Uterus (tissue), 2 donors: ENCODE measurements around the gene THSD4.

ENCODE experiments used
- POLR2A ChIP-seq, 2 donors: fragments of 450-650 bp; IDR thresholded peaks; one replicate each; pipeline ENCODE4 v1.6.1; 2016; ENCODE audit warnings: antibody characterized with exemption in 2 of 2, mild to moderate bottlenecking in 1 of 2, moderate library complexity in 1 of 2
- TF ChIP-seq, protein P1 (sequence below), 4 experiments: fragments of 200-600 bp in 2 of 4; fragments of 450-650 bp in 2 of 4; sonication (generic) in 2 of 4; IDR thresholded peaks; one replicate each; pipeline ENCODE4 v1.5.1; 2016 to 2019; ENCODE audit warnings: antibody characterized with exemption in 4 of 4, mild to moderate bottlenecking in 2 of 4, moderate library complexity in 1 of 4

DNA sequence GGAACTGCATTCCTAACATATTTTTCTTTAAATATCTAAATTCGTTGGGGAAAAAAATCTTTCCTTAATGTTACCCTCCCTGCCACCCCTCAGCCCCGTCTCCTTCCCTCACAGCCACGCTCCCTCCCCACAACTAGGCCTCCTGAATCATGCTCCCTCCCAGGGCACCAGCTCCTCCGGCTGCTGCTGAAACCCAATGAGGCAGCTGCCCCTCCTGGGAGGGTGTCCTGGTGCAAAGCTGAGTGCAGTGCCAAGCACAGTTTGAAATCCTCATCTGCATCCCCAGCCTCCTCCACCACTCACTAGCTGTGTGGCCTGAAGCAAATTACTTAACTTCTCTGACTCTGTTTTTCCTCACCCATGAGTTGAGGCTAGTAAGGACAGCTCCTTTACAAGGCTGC is 692.4 kb downstream of the THSD4 start:
- TF ChIP-seq, protein P1, sequence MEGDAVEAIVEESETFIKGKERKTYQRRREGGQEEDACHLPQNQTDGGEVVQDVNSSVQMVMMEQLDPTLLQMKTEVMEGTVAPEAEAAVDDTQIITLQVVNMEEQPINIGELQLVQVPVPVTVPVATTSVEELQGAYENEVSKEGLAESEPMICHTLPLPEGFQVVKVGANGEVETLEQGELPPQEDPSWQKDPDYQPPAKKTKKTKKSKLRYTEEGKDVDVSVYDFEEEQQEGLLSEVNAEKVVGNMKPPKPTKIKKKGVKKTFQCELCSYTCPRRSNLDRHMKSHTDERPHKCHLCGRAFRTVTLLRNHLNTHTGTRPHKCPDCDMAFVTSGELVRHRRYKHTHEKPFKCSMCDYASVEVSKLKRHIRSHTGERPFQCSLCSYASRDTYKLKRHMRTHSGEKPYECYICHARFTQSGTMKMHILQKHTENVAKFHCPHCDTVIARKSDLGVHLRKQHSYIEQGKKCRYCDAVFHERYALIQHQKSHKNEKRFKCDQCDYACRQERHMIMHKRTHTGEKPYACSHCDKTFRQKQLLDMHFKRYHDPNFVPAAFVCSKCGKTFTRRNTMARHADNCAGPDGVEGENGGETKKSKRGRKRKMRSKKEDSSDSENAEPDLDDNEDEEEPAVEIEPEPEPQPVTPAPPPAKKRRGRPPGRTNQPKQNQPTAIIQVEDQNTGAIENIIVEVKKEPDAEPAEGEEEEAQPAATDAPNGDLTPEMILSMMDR (IDR thresholded peaks at IDR 0.05): no peak
- no peak for TF ChIP-seq POLR2A (IDR thresholded peaks at IDR 0.05)
